Measurements from ENCODE around the gene HSDL2. TPM values are rescaled to one million over a fixed set of nuclear protein-coding genes. Genes with fewer than 3 reads are reported as not detected.

HSDL2 gene
- polyA plus RNA-seq, 3 donors, result 6.4 to 34.8 (median 26.9) TPM

DNA sequence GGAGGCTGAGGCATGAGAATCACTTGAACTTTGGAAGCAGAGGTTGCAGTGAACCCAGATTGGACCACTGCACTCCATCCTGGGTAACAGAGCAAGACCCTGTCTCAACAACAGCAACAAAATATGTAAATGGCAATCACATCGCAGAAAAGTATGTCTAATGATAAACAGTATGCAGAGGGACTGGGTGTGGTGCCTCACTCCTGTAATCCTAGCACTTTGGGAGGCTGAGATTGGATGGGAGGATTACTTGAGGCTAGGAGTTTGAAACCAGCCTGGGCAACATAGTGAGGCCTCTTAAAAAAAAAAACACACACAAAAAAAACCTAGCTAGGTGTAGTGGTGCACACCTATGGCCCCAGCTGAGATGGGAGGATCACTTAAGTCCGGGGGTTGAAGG lies 40.3 kb downstream of the HSDL2 start:
- DNase-seq, result no peak
- H3K36me3 Mint-ChIP-seq, result peaks cover 28 to 52% of the 10 kb centered on the region in 2 donors
- no peak overlapping the region for H3K4me3 Mint-ChIP-seq
- TF ChIP-seq, protein P1, sequence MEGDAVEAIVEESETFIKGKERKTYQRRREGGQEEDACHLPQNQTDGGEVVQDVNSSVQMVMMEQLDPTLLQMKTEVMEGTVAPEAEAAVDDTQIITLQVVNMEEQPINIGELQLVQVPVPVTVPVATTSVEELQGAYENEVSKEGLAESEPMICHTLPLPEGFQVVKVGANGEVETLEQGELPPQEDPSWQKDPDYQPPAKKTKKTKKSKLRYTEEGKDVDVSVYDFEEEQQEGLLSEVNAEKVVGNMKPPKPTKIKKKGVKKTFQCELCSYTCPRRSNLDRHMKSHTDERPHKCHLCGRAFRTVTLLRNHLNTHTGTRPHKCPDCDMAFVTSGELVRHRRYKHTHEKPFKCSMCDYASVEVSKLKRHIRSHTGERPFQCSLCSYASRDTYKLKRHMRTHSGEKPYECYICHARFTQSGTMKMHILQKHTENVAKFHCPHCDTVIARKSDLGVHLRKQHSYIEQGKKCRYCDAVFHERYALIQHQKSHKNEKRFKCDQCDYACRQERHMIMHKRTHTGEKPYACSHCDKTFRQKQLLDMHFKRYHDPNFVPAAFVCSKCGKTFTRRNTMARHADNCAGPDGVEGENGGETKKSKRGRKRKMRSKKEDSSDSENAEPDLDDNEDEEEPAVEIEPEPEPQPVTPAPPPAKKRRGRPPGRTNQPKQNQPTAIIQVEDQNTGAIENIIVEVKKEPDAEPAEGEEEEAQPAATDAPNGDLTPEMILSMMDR (IDR thresholded peaks at IDR 0.05), result no peak
- Histone ChIP-seq H3K36me3 (replicated peaks in 1 of 2; ENCODE audit: control insufficient read depth in 1 of 2, insufficient read depth in 2 of 2, low read length in 2 of 2) (peaks cover 6 to 15% of the 10 kb centered on the region in 2 donors), H2AFZ (ENCODE audit: insufficient read depth, low read depth, low read length, poor library complexity, severe bottlenecking) (no peak overlapping the region), H4K20me1 (ENCODE audit: insufficient read depth, low read length) (no peaks in the 10 kb centered on the region), H3K27ac (ENCODE audit: low read depth in 1 of 2, low read length in 2 of 2) (no peak overlapping the region), H3K27me3 (ENCODE audit: control insufficient read depth in 2 of 2, insufficient read depth in 2 of 2, low read length in 2 of 2) (no peaks in the 10 kb centered on the region), H3K79me2 (ENCODE audit: insufficient read depth, low read length) (no peaks in the 10 kb centered on the region), H3K4me2 (replicated peaks; ENCODE audit: extremely low read depth, low read length, poor library complexity, severe bottlenecking) (no peak overlapping the region), H3K4me1 (ENCODE audit: control insufficient read depth in 1 of 2, insufficient read depth in 2 of 2, low read length in 2 of 2) (no peaks in the 10 kb centered on the region), H3K9me3 (replicated peaks in 1 of 2; ENCODE audit: control insufficient read depth in 1 of 2, insufficient read depth in 1 of 2, low read length in 2 of 2) (no peaks in the 10 kb centered on the region), H3K9ac (ENCODE audit: insufficient read depth, low read length, poor library complexity, severe bottlenecking) (no peak overlapping the region), H3K4me3 (replicated peaks in 1 of 3; ENCODE audit: low read depth in 2 of 3, low read length in 3 of 3) (no peak overlapping the region)
- H3K9me3 Mint-ChIP-seq, result no peaks in the 10 kb centered on the region
- WGBS (ENCODE audit: insufficient coverage), result 100% methylated on average over 1 of the region's 2 CpGs
- peak overlapping the region in 2 of 7 donors; percentile 30 to 50 for H3K27ac Mint-ChIP-seq
- no peaks in the 10 kb centered on the region for H3K4me1 Mint-ChIP-seq
- intact Hi-C loops (cut with micrococcal nuclease), result no loop called here
- no peaks in the 10 kb centered on the region for H3K27me3 Mint-ChIP-seq (ENCODE audit: low read depth in 3 of 3)

DNA sequence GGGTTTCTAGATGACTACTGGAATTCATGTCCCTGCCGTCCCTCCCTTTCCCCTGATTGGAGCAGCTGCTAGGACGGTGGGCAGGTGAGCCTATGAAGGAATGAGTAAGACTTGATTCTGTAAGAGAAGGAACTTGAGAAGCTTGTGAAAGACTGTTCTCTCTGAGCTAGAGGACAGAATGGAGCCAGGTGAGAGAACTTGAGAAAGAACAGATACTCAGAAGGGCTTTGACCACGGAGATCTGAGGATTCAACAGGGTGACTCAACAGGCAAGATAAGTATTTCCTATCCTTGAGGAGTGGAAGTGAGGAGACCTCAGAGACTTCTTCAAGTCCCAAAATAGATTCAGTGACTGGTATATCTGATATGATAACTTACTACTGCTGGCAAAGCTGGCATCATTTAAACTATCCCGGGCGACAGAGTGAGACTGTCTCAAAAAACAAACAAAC lies 41.9 kb downstream of the HSDL2 start:
- Histone ChIP-seq H3K4me3 (replicated peaks in 1 of 3; ENCODE audit: low read depth in 2 of 3, low read length in 3 of 3) (no peak overlapping the region), H2AFZ (ENCODE audit: insufficient read depth, low read depth, low read length, poor library complexity, severe bottlenecking) (no peak overlapping the region), H3K36me3 (replicated peaks in 1 of 2; ENCODE audit: control insufficient read depth in 1 of 2, insufficient read depth in 2 of 2, low read length in 2 of 2) (peaks cover 6 to 15% of the 10 kb centered on the region in 2 donors), H3K4me1 (ENCODE audit: control insufficient read depth in 1 of 2, insufficient read depth in 2 of 2, low read length in 2 of 2) (no peaks in the 10 kb centered on the region), H3K27ac (ENCODE audit: low read depth in 1 of 2, low read length in 2 of 2) (no peak overlapping the region), H4K20me1 (ENCODE audit: insufficient read depth, low read length) (no peaks in the 10 kb centered on the region), H3K4me2 (replicated peaks; ENCODE audit: extremely low read depth, low read length, poor library complexity, severe bottlenecking) (no peak overlapping the region), H3K79me2 (ENCODE audit: insufficient read depth, low read length) (no peaks in the 10 kb centered on the region), H3K27me3 (ENCODE audit: control insufficient read depth in 2 of 2, insufficient read depth in 2 of 2, low read length in 2 of 2) (no peaks in the 10 kb centered on the region), H3K9ac (ENCODE audit: insufficient read depth, low read length, poor library complexity, severe bottlenecking) (no peak overlapping the region), H3K9me3 (replicated peaks in 1 of 2; ENCODE audit: control insufficient read depth in 1 of 2, insufficient read depth in 1 of 2, low read length in 2 of 2) (no peaks in the 10 kb centered on the region)
- Mint-ChIP-seq H3K4me3 (no peak overlapping the region), H3K36me3 (peaks cover 28 to 44% of the 10 kb centered on the region in 2 donors), H3K27me3 (ENCODE audit: low read depth in 3 of 3) (no peaks in the 10 kb centered on the region), H3K9me3 (no peaks in the 10 kb centered on the region), H3K27ac (peak overlapping the region in 2 of 7 donors; percentile 36 to 53), H3K4me1 (no peaks in the 10 kb centered on the region)
- 56% methylated on average over 1 of the region's 5 CpGs for WGBS (ENCODE audit: insufficient coverage)
- intact Hi-C loops (cut with micrococcal nuclease), result no loop called here
- no peak for DNase-seq
- TF ChIP-seq, protein P1 (IDR thresholded peaks at IDR 0.05), result no peak

Data from CD14-positive monocyte (primary cell).